IMR-90 (cell line): Measurements from ENCODE around the gene NDUFS5. TPM values are rescaled to one million over a fixed set of nuclear protein-coding genes. Genes with fewer than 3 reads are reported as not detected.

ENCODE experiments used
- ATAC-seq: fragments of 200-7000 bp; cut with Tn5 transposase; 2 replicates; pipeline ENCODE4 v1.9.1; 2020; ENCODE audit warnings: low read depth, mild to moderate bottlenecking, moderate library complexity
- BruUV-seq: library from RNA; stranded (reverse); fragments of 400-500 nt; replicated peaks from 2 replicates; lab custom pipeline; 2021; lab: Mats Ljungman, UMichigan
- CTCF ChIA-PET: fragments of 300-600 bp; formaldehyde crosslinking; extraction: SDS; loops from one replicate; lab custom pipeline; 2021; ENCODE audit warnings: antibody characterized with exemption; lab: Yijun Ruan, JAX
- POLR2A ChIA-PET: fragments of 300-600 bp; sonication (Branson Sonifier 250); formaldehyde crosslinking; loops from one replicate; lab custom pipeline; 2022; ENCODE audit warnings: antibody characterized with exemption; ENCODE audit not compliant: unreplicated experiment; lab: Charles Lee
- DNase-seq: peaks from one replicate; pipeline ENCODE4 v3.0.0; 2013
- H2AFZ ChIP-seq: replicated peaks from 2 replicates; pipeline ENCODE3; 2013; ENCODE audit warnings: low read length, mild to moderate bottlenecking; ENCODE audit not compliant: poor library complexity
- H2AK5ac ChIP-seq: 2 replicates; pipeline ENCODE4 v1.6.1; 2013; ENCODE audit warnings: low read depth, low read length, inconsistent platforms
- H2AK9ac ChIP-seq: replicated peaks from 2 replicates; pipeline ENCODE3; 2013; ENCODE audit warnings: mild to moderate bottlenecking, low read depth, low read length, moderate library complexity; ENCODE audit not compliant: poor library complexity
- H2BK120ac ChIP-seq: 2 replicates; pipeline ENCODE4 v1.6.1; 2013; ENCODE audit warnings: low read depth, low read length, inconsistent platforms
- H2BK15ac ChIP-seq: 3 replicates; pipeline ENCODE4 v1.6.1; 2013; ENCODE audit warnings: low read depth, low read length, inconsistent platforms
- H2BK20ac ChIP-seq: 2 replicates; pipeline ENCODE4 v1.6.1; 2013; ENCODE audit warnings: low read depth, mild to moderate bottlenecking, inconsistent platforms, low read length, moderate library complexity
- H2BK5ac ChIP-seq: 2 replicates; pipeline ENCODE4 v1.6.1; 2013; ENCODE audit warnings: mild to moderate bottlenecking, low read depth, low read length, inconsistent platforms; ENCODE audit not compliant: poor library complexity, severe bottlenecking
- H3K14ac ChIP-seq: replicated peaks from 2 replicates; pipeline ENCODE4 v1.6.1; 2013; ENCODE audit warnings: low read depth, low read length, inconsistent platforms
- H3K18ac ChIP-seq: 2 replicates; pipeline ENCODE4 v1.6.1; 2013; ENCODE audit warnings: low read depth, low read length, control low read depth
- H3K23ac ChIP-seq: 2 replicates; pipeline ENCODE4 v1.6.1; 2013; ENCODE audit warnings: low read depth, low read length, inconsistent platforms
- H3K27ac ChIP-seq: 2 replicates; pipeline ENCODE4 v1.5.1; 2013; ENCODE audit warnings: mild to moderate bottlenecking, control low read depth, low read length; ENCODE audit not compliant: insufficient read depth
- H3K27me3 ChIP-seq: 2 replicates; pipeline ENCODE4 v1.6.1; 2013; ENCODE audit warnings: low read length; ENCODE audit not compliant: control insufficient read depth, insufficient read depth
- H3K36me3 ChIP-seq: 2 replicates; pipeline ENCODE4 v1.6.1; 2013; ENCODE audit warnings: low read length, mixed read lengths; ENCODE audit not compliant: control insufficient read depth, insufficient read depth
- H3K4ac ChIP-seq: 2 replicates; pipeline ENCODE4 v1.6.1; 2013; ENCODE audit warnings: low read depth, low read length, inconsistent platforms
- H3K4me1 ChIP-seq: 2 replicates; pipeline ENCODE4 v1.6.1; 2013; ENCODE audit warnings: low read length, mixed read lengths; ENCODE audit not compliant: control insufficient read depth, insufficient read depth
- H3K4me2 ChIP-seq: 2 replicates; pipeline ENCODE4 v1.6.1; 2013; ENCODE audit warnings: low read depth, mild to moderate bottlenecking, control low read depth, low read length, moderate library complexity
- H3K4me3 ChIP-seq: 2 replicates; pipeline ENCODE4 v1.5.1; 2013; ENCODE audit warnings: low read depth, mild to moderate bottlenecking, control low read depth, low read length, moderate library complexity; ENCODE audit not compliant: insufficient read depth
- H3K56ac ChIP-seq: 2 replicates; pipeline ENCODE4 v1.6.1; 2013; ENCODE audit warnings: low read length, inconsistent platforms; ENCODE audit not compliant: insufficient read depth; ENCODE audit errors: extremely low read depth
- H3K79me1 ChIP-seq, 2 experiments: 2 replicates each; pipeline ENCODE4 v1.6.1; 2013; ENCODE audit warnings: low read length in 2 of 2, inconsistent platforms in 1 of 2, low read depth in 1 of 2
- H3K9ac ChIP-seq: 2 replicates; pipeline ENCODE4 v1.6.1; 2013; ENCODE audit warnings: low read depth, low read length, control low read depth
- H3K9me1 ChIP-seq: 2 replicates; pipeline ENCODE4 v1.6.1; 2013; ENCODE audit warnings: low read length, inconsistent platforms; ENCODE audit not compliant: insufficient read depth
- H3K9me3 ChIP-seq: 2 replicates; pipeline ENCODE4 v1.6.1; 2013; ENCODE audit warnings: low read length; ENCODE audit not compliant: control insufficient read depth, insufficient read depth
- H4K20me1 ChIP-seq: 2 replicates; pipeline ENCODE4 v1.6.1; 2013; ENCODE audit warnings: low read length, inconsistent platforms; ENCODE audit not compliant: insufficient read depth
- H4K5ac ChIP-seq: 2 replicates; pipeline ENCODE4 v1.6.1; 2013; ENCODE audit warnings: mild to moderate bottlenecking, low read depth, low read length, control low read depth
- H4K8ac ChIP-seq, 2 experiments: 2 replicates each; pipeline ENCODE4 v1.6.1; 2013; ENCODE audit warnings: low read depth in 2 of 2, low read length in 2 of 2, control low read depth in 1 of 2, inconsistent platforms in 1 of 2
- H4K91ac ChIP-seq: 2 replicates; pipeline ENCODE4 v1.6.1; 2013; ENCODE audit warnings: low read depth, low read length, inconsistent platforms; ENCODE audit not compliant: insufficient read depth
- BHLHE40 ChIP-seq: fragments of 150-350 bp; IDR thresholded peaks from 2 replicates; pipeline ENCODE4 v1.6.1; 2016; ENCODE audit warnings: mild to moderate bottlenecking, low read depth, low read length
- CEBPB ChIP-seq: IDR thresholded peaks from 2 replicates; pipeline ENCODE4 v1.6.1; 2012; ENCODE audit warnings: low read depth, low read length, improper control_type of control experiment
- CHD1 ChIP-seq: IDR thresholded peaks from 2 replicates; pipeline ENCODE4 v1.6.1; 2012; ENCODE audit warnings: low read depth, low read length, improper control_type of control experiment
- ELK1 ChIP-seq: fragments of 150-350 bp; IDR thresholded peaks from 2 replicates; pipeline ENCODE4 v1.6.1; 2016; ENCODE audit warnings: low read depth, mild to moderate bottlenecking, low read length, moderate library complexity, borderline replicate concordance
- FOS ChIP-seq: fragments of 150-350 bp; IDR thresholded peaks from 2 replicates; pipeline ENCODE4 v1.6.1; 2016; ENCODE audit warnings: low read depth, low read length
- MAZ ChIP-seq: IDR thresholded peaks from 2 replicates; pipeline ENCODE4 v1.6.1; 2012; ENCODE audit warnings: low read depth, mild to moderate bottlenecking, low read length, improper control_type of control experiment, moderate library complexity, borderline replicate concordance
- MXI1 ChIP-seq: IDR thresholded peaks from 2 replicates; pipeline ENCODE4 v1.6.1; 2012; ENCODE audit warnings: low read depth, mild to moderate bottlenecking, low read length, moderate library complexity, borderline replicate concordance
- POLR2A ChIP-seq: IDR thresholded peaks from 2 replicates; pipeline ENCODE4 v1.6.1; 2012; ENCODE audit warnings: mild to moderate bottlenecking, low read depth, low read length
- RCOR1 ChIP-seq: IDR thresholded peaks from 2 replicates; pipeline ENCODE4 v1.6.1; 2012; ENCODE audit warnings: mild to moderate bottlenecking, low read length, improper control_type of control experiment; ENCODE audit not compliant: insufficient replicate concordance
- RFX5 ChIP-seq: IDR thresholded peaks from 2 replicates; pipeline ENCODE4 v1.8.0; 2012; ENCODE audit warnings: low read depth, mild to moderate bottlenecking, low read length, moderate library complexity
- SMC3 ChIP-seq: fragments of 150-350 bp; IDR thresholded peaks from 2 replicates; pipeline ENCODE4 v1.6.1; 2016; ENCODE audit warnings: low read depth, mild to moderate bottlenecking, antibody characterized with exemption, low read length, moderate library complexity
- WGBS, 2 experiments: methylation state at CpG; one replicate each; pipeline versions ENCODE4 v1.1.5 to v1.1.7; 2013; ENCODE audit warnings: missing lambda C conversion rate in 2 of 2; ENCODE audit not compliant: insufficient read length in 1 of 2; ENCODE audit errors: extremely low coverage in 2 of 2; 5-methylcytosine and 5-hydroxymethylcytosine counted together
- dilution Hi-C: fragments of 300-500 bp; cut with HindIII; formaldehyde crosslinking; loops from one replicate; pipeline ENCODE4 v1.14.3; 2018; ENCODE audit warnings: low sequenced_read_pairs; ENCODE audit not compliant: unreplicated experiment
- in situ Hi-C: fragments of 300-500 bp; cut with MboI; formaldehyde crosslinking; loops from 3 replicates; pipeline ENCODE4 v1.14.3; 2019; ENCODE audit warnings: low sequenced_read_pairs, inconsistent platforms, mixed read lengths
- intact Hi-C: fragments of 100-400 bp; cut with micrococcal nuclease; formaldehyde crosslinking; loops from 2 replicates; pipeline ENCODE4 v1.10.0; 2022
- polyA plus RNA-seq, 3 experiments: library from polyadenylated mRNA; depleted of rRNA; stranded (reverse); fragments of >200 nt; gene quantifications; 2 replicates each; pipeline ENCODE4 v1.2.3, GENCODE V29; 2012; ENCODE audit warnings: low replicate concordance in 1 of 3
- total RNA-seq: library from RNA; depleted of rRNA; stranded (reverse); fragments of >200 nt; gene quantifications from 2 replicates; pipeline ENCODE4 v1.2.3, GENCODE V29; 2012
- TF ChIP-seq, protein P1 (sequence below): conservative IDR thresholded peaks from 2 replicates; pipeline ENCODE4 v1.5.1; 2012; ENCODE audit warnings: mild to moderate bottlenecking, low read depth, low read length, improper control_type of control experiment
- TF ChIP-seq, protein P2 (sequence below): fragments of 150-350 bp; IDR thresholded peaks from 2 replicates; pipeline ENCODE4 v1.6.1; 2017; ENCODE audit warnings: mild to moderate bottlenecking, antibody characterized with exemption, low read length, low read depth

The NDUFS5 gene
- total and polyA plus RNA-seq, 2 of the 4 experiments (the other 2 are of a cell fraction) = 645 to 1,092 TPM

DNA sequence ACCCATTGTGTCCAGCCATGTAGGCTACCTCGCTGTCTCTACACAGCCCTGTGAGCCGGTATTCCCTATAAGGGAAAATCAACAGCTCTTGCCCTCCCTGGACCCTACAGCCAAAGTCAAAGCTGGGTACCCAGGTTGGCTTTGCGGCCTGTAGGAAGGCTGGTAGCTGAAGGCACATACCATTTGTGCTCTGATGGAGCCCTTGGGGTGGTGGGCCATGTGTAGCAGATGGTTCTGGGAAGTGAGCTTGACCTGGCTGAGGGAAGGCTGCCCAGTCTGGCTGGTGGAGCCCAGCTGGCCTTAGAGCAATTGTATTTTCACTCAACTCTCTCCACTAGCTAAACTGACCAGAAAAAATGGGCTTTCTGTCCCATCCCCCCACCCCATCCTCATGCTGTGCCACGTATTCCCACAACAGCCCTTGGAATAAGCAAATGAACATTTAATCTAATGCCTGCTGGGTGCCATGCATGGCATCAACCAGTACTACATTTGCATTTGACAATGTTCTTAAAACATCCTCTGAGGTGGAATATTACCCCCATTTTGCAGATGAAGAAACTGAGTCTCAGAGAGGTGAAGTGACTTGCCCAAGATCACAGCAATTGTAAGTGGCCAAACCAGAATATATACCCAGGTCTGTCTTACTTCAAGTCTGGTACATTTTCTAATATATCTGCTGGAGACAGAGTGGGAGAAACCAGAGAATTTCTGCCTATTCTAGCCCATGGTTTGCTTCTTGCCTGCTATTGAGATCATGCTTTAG lies 56.8 kb downstream of the NDUFS5 start:
- Histone ChIP-seq H3K56ac (no peak overlapping the region), H3K9ac (no peak overlapping the region), H3K27ac (no peak overlapping the region), H3K23ac (no peak overlapping the region), H2BK20ac (no peak overlapping the region), H2AK5ac (no peak overlapping the region), H3K14ac (no peak overlapping the region), H3K9me1 (peaks cover 2% of the 10 kb centered on the region; the same call in 1 of the 2 replicates), H2BK15ac (no peak overlapping the region), H2AFZ (no peak overlapping the region), H3K36me3 (no peaks in the 10 kb centered on the region), H2AK9ac (no peak overlapping the region), H4K5ac (no peak overlapping the region), H4K20me1 (no peaks in the 10 kb centered on the region), H4K8ac (no peak overlapping the region), H3K79me1 (no peaks in the 10 kb centered on the region), H3K4me1 (peaks cover 13% of the 10 kb centered on the region), H3K9me3 (no peaks in the 10 kb centered on the region), H2BK120ac (no peak overlapping the region), H2BK5ac (no peak overlapping the region), H3K18ac (no peak overlapping the region), H4K91ac (no peak overlapping the region), H3K4me2 (no peak overlapping the region), H3K27me3 (peaks cover 36% of the 10 kb centered on the region), H3K4ac (no peak overlapping the region), H3K4me3 (no peak overlapping the region)
- dilution Hi-C loops (no loop called here), intact Hi-C loops (no loop called here), in situ Hi-C loops (no loop called here)
- no peak for DNase-seq
- WGBS, 2 experiments = no CpG with 5 or more reads among the region's 4 CpGs
- BruUV-seq = no TSS peak
- ChIA-PET POLR2A (no interaction called here), CTCF (interaction anchor here (1.0 kb wide), 1 partner anchor 9 kb away, joined by 3 read pairs; no protein-coding TSS in a partner anchor)
- TF ChIP-seq ELK1 (no peak), FOS (no peak), CHD1 (no peak), POLR2A (no peak), MAZ (no peak), BHLHE40 (no peak), CEBPB (no peak), RCOR1 (no peak), MXI1 (no peak), SMC3 (no peak), RFX5 (no peak)
- TF ChIP-seq, protein P1, sequence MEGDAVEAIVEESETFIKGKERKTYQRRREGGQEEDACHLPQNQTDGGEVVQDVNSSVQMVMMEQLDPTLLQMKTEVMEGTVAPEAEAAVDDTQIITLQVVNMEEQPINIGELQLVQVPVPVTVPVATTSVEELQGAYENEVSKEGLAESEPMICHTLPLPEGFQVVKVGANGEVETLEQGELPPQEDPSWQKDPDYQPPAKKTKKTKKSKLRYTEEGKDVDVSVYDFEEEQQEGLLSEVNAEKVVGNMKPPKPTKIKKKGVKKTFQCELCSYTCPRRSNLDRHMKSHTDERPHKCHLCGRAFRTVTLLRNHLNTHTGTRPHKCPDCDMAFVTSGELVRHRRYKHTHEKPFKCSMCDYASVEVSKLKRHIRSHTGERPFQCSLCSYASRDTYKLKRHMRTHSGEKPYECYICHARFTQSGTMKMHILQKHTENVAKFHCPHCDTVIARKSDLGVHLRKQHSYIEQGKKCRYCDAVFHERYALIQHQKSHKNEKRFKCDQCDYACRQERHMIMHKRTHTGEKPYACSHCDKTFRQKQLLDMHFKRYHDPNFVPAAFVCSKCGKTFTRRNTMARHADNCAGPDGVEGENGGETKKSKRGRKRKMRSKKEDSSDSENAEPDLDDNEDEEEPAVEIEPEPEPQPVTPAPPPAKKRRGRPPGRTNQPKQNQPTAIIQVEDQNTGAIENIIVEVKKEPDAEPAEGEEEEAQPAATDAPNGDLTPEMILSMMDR = no peak
- TF ChIP-seq, protein P2, sequence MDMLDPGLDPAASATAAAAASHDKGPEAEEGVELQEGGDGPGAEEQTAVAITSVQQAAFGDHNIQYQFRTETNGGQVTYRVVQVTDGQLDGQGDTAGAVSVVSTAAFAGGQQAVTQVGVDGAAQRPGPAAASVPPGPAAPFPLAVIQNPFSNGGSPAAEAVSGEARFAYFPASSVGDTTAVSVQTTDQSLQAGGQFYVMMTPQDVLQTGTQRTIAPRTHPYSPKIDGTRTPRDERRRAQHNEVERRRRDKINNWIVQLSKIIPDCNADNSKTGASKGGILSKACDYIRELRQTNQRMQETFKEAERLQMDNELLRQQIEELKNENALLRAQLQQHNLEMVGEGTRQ = no peak
- ATAC-seq = no peak
